DOHH2 (cell line): ENCODE results near the gene RIPPLY1.
A peak's percentile ranks its signal among the peaks of the same experiment; 100 is the strongest.

Source experiments
- H3F3A ChIP-seq: fragments of 200-600 bp; sonication (generic), shearing (Covaris generic); 2 replicates; pipeline ENCODE4 v1.6.0; 2016; ENCODE audit warnings: antibody characterized with exemption, mild to moderate bottlenecking; ENCODE audit not compliant: control insufficient read depth, insufficient read depth
- H3K27ac ChIP-seq: fragments of 200-600 bp; sonication (generic); 2 replicates; pipeline ENCODE4 v1.5.1; 2014; ENCODE audit warnings: low read depth, mild to moderate bottlenecking, low read length, moderate library complexity
- H3K27me3 ChIP-seq: fragments of 200-600 bp; sonication (generic); 2 replicates; pipeline ENCODE4 v1.6.1; 2014; ENCODE audit warnings: mild to moderate bottlenecking, low read length, mixed read lengths; ENCODE audit not compliant: control insufficient read depth
- H3K36me3 ChIP-seq: fragments of 200-600 bp; sonication (generic); 2 replicates; pipeline ENCODE4 v1.6.1; 2014; ENCODE audit warnings: mild to moderate bottlenecking, low read length, moderate library complexity, mixed read lengths; ENCODE audit not compliant: control insufficient read depth
- H3K4me1 ChIP-seq: fragments of 200-600 bp; sonication (generic); 2 replicates; pipeline ENCODE4 v1.6.1; 2014; ENCODE audit warnings: mild to moderate bottlenecking, low read length, mixed read lengths; ENCODE audit not compliant: control insufficient read depth
- H3K4me2 ChIP-seq: fragments of 200-600 bp; sonication (generic); 2 replicates; pipeline ENCODE4 v1.6.0; 2014; ENCODE audit warnings: mild to moderate bottlenecking, low read length, moderate library complexity
- H3K4me3 ChIP-seq: fragments of 200-600 bp; sonication (generic); 2 replicates; pipeline ENCODE4 v1.5.1; 2014; ENCODE audit warnings: mild to moderate bottlenecking, low read length, mixed read lengths
- H3K79me2 ChIP-seq: fragments of 200-600 bp; sonication (generic); 2 replicates; pipeline ENCODE4 v1.6.1; 2014; ENCODE audit warnings: mild to moderate bottlenecking, low read length, mixed read lengths; ENCODE audit not compliant: control insufficient read depth
- H3K9me2 ChIP-seq: fragments of 200-600 bp; sonication (generic); replicated peaks from 2 replicates; pipeline ENCODE4 v1.6.1; 2014; ENCODE audit warnings: mild to moderate bottlenecking, low read length, mixed read lengths; ENCODE audit not compliant: control insufficient read depth
- H3K9me3 ChIP-seq: fragments of 200-600 bp; sonication (generic); 2 replicates; pipeline ENCODE4 v1.6.1; 2014; ENCODE audit warnings: antibody characterized with exemption, low read length, mixed read lengths; ENCODE audit not compliant: control insufficient read depth, insufficient read depth
- H4K20me1 ChIP-seq: fragments of 200-600 bp; sonication (generic); 2 replicates; pipeline ENCODE4 v1.6.0; 2014; ENCODE audit warnings: low read depth, mild to moderate bottlenecking, antibody characterized with exemption, low read length, moderate library complexity; ENCODE audit not compliant: control insufficient read depth, insufficient read depth
- EZH2phosphoT487 ChIP-seq: fragments of 200-600 bp; sonication (generic); IDR thresholded peaks from 2 replicates; pipeline ENCODE4 v1.6.1; 2017; ENCODE audit warnings: borderline replicate concordance, mild to moderate bottlenecking, antibody characterized with exemption, low read length, moderate library complexity, mixed read lengths
- TF ChIP-seq, protein P1 (sequence below): fragments of 200-600 bp; sonication (generic); IDR thresholded peaks from one replicate; pipeline ENCODE4 v1.5.1; 2014; ENCODE audit warnings: antibody characterized with exemption, mild to moderate bottlenecking, low read depth, low read length; ENCODE audit not compliant: poor library complexity, severe bottlenecking

RIPPLY1 gene

GRCh38 chrX:106894392-106894909, 8.7 kb downstream of the RIPPLY1 start:
- H3K36me3 ChIP-seq = no peaks in the 10 kb centered on the region
- H3K27me3 ChIP-seq = no peaks in the 10 kb centered on the region
- H3K9me3 ChIP-seq = no peaks in the 10 kb centered on the region
- H3K4me3 ChIP-seq = no peak overlapping the region
- H3K4me2 ChIP-seq = no peak overlapping the region
- no peaks in the 10 kb centered on the region for H4K20me1 ChIP-seq
- no peaks in the 10 kb centered on the region for H3F3A ChIP-seq
- H3K27ac ChIP-seq = no peak overlapping the region
- no peaks in the 10 kb centered on the region for H3K9me2 ChIP-seq
- H3K79me2 ChIP-seq = no peaks in the 10 kb centered on the region
- TF ChIP-seq, protein P1, sequence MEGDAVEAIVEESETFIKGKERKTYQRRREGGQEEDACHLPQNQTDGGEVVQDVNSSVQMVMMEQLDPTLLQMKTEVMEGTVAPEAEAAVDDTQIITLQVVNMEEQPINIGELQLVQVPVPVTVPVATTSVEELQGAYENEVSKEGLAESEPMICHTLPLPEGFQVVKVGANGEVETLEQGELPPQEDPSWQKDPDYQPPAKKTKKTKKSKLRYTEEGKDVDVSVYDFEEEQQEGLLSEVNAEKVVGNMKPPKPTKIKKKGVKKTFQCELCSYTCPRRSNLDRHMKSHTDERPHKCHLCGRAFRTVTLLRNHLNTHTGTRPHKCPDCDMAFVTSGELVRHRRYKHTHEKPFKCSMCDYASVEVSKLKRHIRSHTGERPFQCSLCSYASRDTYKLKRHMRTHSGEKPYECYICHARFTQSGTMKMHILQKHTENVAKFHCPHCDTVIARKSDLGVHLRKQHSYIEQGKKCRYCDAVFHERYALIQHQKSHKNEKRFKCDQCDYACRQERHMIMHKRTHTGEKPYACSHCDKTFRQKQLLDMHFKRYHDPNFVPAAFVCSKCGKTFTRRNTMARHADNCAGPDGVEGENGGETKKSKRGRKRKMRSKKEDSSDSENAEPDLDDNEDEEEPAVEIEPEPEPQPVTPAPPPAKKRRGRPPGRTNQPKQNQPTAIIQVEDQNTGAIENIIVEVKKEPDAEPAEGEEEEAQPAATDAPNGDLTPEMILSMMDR = peak; percentile 58
- TF ChIP-seq EZH2phosphoT487 = no peak
- H3K4me1 ChIP-seq = no peaks in the 10 kb centered on the region

DNA sequence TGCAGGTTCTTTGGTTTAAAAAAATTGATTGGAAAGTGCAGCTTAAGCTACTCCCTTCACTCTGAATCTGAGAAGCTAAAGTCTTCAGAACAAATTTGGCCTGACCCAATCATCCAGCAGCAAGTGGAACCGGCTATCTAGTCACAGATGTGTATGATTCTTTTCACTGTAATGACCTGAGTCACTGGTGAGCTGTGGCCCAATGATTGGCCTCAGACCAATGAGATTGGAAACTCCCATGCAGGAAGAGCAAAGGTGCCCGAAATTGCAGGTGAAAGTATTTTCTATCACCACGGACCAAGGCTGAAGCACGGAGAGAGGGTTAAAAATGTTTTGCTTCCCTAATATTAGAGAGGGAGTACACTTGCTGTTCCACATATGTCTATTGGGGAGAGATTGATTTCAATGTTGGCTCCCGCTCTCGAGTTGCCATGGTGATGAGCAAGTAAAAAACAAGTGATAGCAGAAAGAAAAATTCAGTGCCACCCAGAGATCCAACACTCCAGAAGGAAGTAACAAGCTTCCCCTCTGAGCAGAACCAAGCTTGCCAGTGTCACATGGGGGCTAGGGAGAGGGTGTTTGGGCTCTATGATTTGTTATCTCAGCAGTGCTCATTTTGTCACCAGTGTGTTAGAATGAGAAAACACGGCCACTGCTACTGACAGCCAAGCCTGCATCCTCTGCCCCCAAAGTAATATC, 11.2 kb downstream of the RIPPLY1 start:
- no peaks in the 10 kb centered on the region for H4K20me1 ChIP-seq
- no peaks in the 10 kb centered on the region for H3F3A ChIP-seq
- H3K4me3 ChIP-seq = no peak overlapping the region
- no peaks in the 10 kb centered on the region for H3K36me3 ChIP-seq
- no peaks in the 10 kb centered on the region for H3K9me2 ChIP-seq
- H3K79me2 ChIP-seq = no peaks in the 10 kb centered on the region
- H3K27ac ChIP-seq = no peak overlapping the region
- no peak overlapping the region for H3K4me2 ChIP-seq
- H3K4me1 ChIP-seq = no peaks in the 10 kb centered on the region
- no peaks in the 10 kb centered on the region for H3K9me3 ChIP-seq
- no peaks in the 10 kb centered on the region for H3K27me3 ChIP-seq
- TF ChIP-seq EZH2phosphoT487 = no peak
- TF ChIP-seq, protein P1 = no peak

GRCh38 chrX:106889468-106889867, 13.7 kb downstream of the RIPPLY1 start:
- TF ChIP-seq, protein P1 = no peak
- Histone ChIP-seq H3K4me3 (no peak overlapping the region), H3K27ac (no peak overlapping the region), H3K4me2 (no peak overlapping the region), H4K20me1 (no peaks in the 10 kb centered on the region), H3K9me2 (no peaks in the 10 kb centered on the region), H3K27me3 (no peaks in the 10 kb centered on the region), H3K36me3 (no peaks in the 10 kb centered on the region), H3F3A (no peaks in the 10 kb centered on the region), H3K79me2 (no peaks in the 10 kb centered on the region), H3K9me3 (no peaks in the 10 kb centered on the region), H3K4me1 (no peaks in the 10 kb centered on the region)
